DOHH2 (cell line): Measurements from ENCODE around the gene RNU2-1.
"Not testable (repeated sequence)": the region's sequence is repeated elsewhere in the genome, so short reads cannot be mapped to it uniquely, and the experiment has no call there.

ENCODE experiments used
- H3F3A ChIP-seq: fragments of 200-600 bp; sonication (generic), shearing (Covaris generic); 2 replicates; pipeline ENCODE4 v1.6.0; 2016; ENCODE audit warnings: antibody characterized with exemption, mild to moderate bottlenecking; ENCODE audit not compliant: control insufficient read depth, insufficient read depth
- H3K27ac ChIP-seq: fragments of 200-600 bp; sonication (generic); 2 replicates; pipeline ENCODE4 v1.5.1; 2014; ENCODE audit warnings: low read depth, mild to moderate bottlenecking, low read length, moderate library complexity
- H3K27me3 ChIP-seq: fragments of 200-600 bp; sonication (generic); 2 replicates; pipeline ENCODE4 v1.6.1; 2014; ENCODE audit warnings: mild to moderate bottlenecking, low read length, mixed read lengths; ENCODE audit not compliant: control insufficient read depth
- H3K36me3 ChIP-seq: fragments of 200-600 bp; sonication (generic); 2 replicates; pipeline ENCODE4 v1.6.1; 2014; ENCODE audit warnings: mild to moderate bottlenecking, low read length, moderate library complexity, mixed read lengths; ENCODE audit not compliant: control insufficient read depth
- H3K4me1 ChIP-seq: fragments of 200-600 bp; sonication (generic); 2 replicates; pipeline ENCODE4 v1.6.1; 2014; ENCODE audit warnings: mild to moderate bottlenecking, low read length, mixed read lengths; ENCODE audit not compliant: control insufficient read depth
- H3K4me2 ChIP-seq: fragments of 200-600 bp; sonication (generic); 2 replicates; pipeline ENCODE4 v1.6.0; 2014; ENCODE audit warnings: mild to moderate bottlenecking, low read length, moderate library complexity
- H3K4me3 ChIP-seq: fragments of 200-600 bp; sonication (generic); 2 replicates; pipeline ENCODE4 v1.5.1; 2014; ENCODE audit warnings: mild to moderate bottlenecking, low read length, mixed read lengths
- H3K79me2 ChIP-seq: fragments of 200-600 bp; sonication (generic); 2 replicates; pipeline ENCODE4 v1.6.1; 2014; ENCODE audit warnings: mild to moderate bottlenecking, low read length, mixed read lengths; ENCODE audit not compliant: control insufficient read depth
- H3K9me2 ChIP-seq: fragments of 200-600 bp; sonication (generic); replicated peaks from 2 replicates; pipeline ENCODE4 v1.6.1; 2014; ENCODE audit warnings: mild to moderate bottlenecking, low read length, mixed read lengths; ENCODE audit not compliant: control insufficient read depth
- H3K9me3 ChIP-seq: fragments of 200-600 bp; sonication (generic); 2 replicates; pipeline ENCODE4 v1.6.1; 2014; ENCODE audit warnings: antibody characterized with exemption, low read length, mixed read lengths; ENCODE audit not compliant: control insufficient read depth, insufficient read depth
- H4K20me1 ChIP-seq: fragments of 200-600 bp; sonication (generic); 2 replicates; pipeline ENCODE4 v1.6.0; 2014; ENCODE audit warnings: low read depth, mild to moderate bottlenecking, antibody characterized with exemption, low read length, moderate library complexity; ENCODE audit not compliant: control insufficient read depth, insufficient read depth

RNU2-1 gene

GRCh38 chr17:43233877-43234276 is at the start of gene RNU2-1:
Gene RNU2-1 (minus strand): TSS chr17:43233977.
- H3K9me3 ChIP-seq, H3K27ac ChIP-seq, H3K36me3 ChIP-seq: not testable (repeated sequence)

DNA sequence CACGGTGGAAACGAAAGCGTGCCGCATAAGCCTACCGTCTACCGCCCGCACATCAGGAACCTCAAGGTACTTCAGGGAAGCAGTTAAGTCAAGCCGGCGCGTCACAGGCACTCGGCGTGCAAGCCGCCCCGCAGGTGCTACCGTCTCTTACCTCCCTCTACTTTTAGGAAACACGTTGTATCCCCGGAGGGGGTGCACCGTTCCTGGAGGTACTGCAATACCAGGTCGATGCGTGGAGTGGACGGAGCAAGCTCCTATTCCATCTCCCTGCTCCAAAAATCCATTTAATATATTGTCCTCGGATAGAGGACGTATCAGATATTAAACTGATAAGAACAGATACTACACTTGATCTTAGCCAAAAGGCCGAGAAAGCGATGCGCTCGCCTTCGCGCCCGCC is 39.1 kb upstream of the RNU2-1 start:
- not testable (repeated sequence) for H3K4me3 ChIP-seq, H3K4me1 ChIP-seq, H3K27ac ChIP-seq, H3K27me3 ChIP-seq, H3F3A ChIP-seq, H3K36me3 ChIP-seq, H3K79me2 ChIP-seq, H3K4me2 ChIP-seq, H3K9me2 ChIP-seq, H3K9me3 ChIP-seq, H4K20me1 ChIP-seq

More at GRCh38 chr17:43233877-43234276, at the start of gene RNU2-1:
- not testable (repeated sequence) for H3K4me3 ChIP-seq, H3K4me2 ChIP-seq, H3K79me2 ChIP-seq, H3K4me1 ChIP-seq, H3K27me3 ChIP-seq, H3F3A ChIP-seq, H4K20me1 ChIP-seq, H3K9me2 ChIP-seq

DNA sequence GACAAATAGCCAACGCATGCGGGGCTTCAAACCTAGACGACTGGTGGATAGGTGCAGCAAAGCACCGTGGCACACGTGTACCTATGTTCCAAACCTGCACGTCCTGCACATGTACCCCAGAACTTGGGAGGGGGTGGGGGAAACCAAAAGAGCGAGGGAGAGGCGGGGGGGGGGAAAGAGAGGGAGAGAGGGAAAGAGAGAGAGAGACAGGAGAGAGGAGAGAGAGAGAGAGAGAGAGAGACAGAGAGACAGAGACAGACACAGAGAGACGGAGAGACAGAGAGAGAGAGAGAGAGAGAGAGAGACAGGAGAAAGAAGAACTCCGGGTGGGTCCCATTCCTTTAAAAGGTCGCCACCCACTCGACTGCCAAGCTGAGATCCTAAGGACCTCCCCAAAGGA is 38.7 kb upstream of the RNU2-1 start:
- not testable (repeated sequence) for H3K9me2 ChIP-seq, H3K4me1 ChIP-seq, H3K27me3 ChIP-seq, H3K4me3 ChIP-seq, H3K27ac ChIP-seq, H3F3A ChIP-seq, H3K79me2 ChIP-seq, H3K4me2 ChIP-seq, H4K20me1 ChIP-seq, H3K36me3 ChIP-seq, H3K9me3 ChIP-seq

GRCh38 chr17:43270552-43271504 is 37.1 kb upstream of the RNU2-1 start:
- not testable (repeated sequence) for H3K4me3 ChIP-seq, H3F3A ChIP-seq, H3K36me3 ChIP-seq, H3K9me3 ChIP-seq, H3K4me2 ChIP-seq, H4K20me1 ChIP-seq, H3K27ac ChIP-seq, H3K9me2 ChIP-seq, H3K27me3 ChIP-seq, H3K79me2 ChIP-seq, H3K4me1 ChIP-seq

- H3K79me2 ChIP-seq, H4K20me1 ChIP-seq, H3K4me2 ChIP-seq, H3K9me2 ChIP-seq, H3K27ac ChIP-seq, H3K27me3 ChIP-seq, H3K4me1 ChIP-seq, H3K9me3 ChIP-seq, H3K36me3 ChIP-seq, H3K4me3 ChIP-seq, H3F3A ChIP-seq: not testable (repeated sequence)
Observed at GRCh38 chr17:43246456-43246855, 12.7 kb upstream of the RNU2-1 start.

DNA sequence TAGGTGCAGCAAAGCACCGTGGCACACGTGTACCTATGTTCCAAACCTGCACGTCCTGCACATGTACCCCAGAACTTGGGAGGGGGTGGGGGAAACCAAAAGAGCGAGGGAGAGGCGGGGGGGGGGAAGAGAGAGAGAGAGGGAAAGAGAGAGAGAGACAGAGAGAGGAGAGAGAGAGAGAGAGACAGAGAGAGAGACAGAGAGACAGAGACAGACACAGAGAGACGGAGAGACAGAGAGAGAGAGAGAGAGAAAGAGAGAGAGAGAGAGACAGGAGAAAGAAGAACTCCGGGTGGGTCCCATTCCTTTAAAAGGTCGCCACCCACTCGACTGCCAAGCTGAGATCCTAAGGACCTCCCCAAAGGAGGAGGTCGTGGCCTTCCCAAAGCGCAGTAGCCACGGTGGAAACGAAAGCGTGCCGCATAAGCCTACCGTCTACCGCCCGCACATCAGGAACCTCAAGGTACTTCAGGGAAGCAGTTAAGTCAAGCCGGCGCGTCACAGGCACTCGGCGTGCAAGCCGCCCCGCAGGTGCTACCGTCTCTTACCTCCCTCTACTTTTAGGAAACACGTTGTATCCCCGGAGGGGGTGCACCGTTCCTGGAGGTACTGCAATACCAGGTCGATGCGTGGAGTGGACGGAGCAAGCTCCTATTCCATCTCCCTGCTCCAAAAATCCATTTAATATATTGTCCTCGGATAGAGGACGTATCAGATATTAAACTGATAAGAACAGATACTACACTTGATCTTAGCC is 7.0 kb upstream of the RNU2-1 start:
- H3F3A ChIP-seq, H4K20me1 ChIP-seq, H3K36me3 ChIP-seq, H3K27ac ChIP-seq, H3K9me3 ChIP-seq, H3K4me2 ChIP-seq, H3K4me1 ChIP-seq, H3K9me2 ChIP-seq, H3K79me2 ChIP-seq, H3K27me3 ChIP-seq, H3K4me3 ChIP-seq: not testable (repeated sequence)

- H3K4me2 ChIP-seq, H4K20me1 ChIP-seq, H3F3A ChIP-seq, H3K27me3 ChIP-seq, H3K27ac ChIP-seq, H3K79me2 ChIP-seq, H3K4me1 ChIP-seq, H3K36me3 ChIP-seq, H3K4me3 ChIP-seq, H3K9me3 ChIP-seq, H3K9me2 ChIP-seq: not testable (repeated sequence)
Observed at GRCh38 chr17:43239597-43239996, 5.8 kb upstream of the RNU2-1 start.

- not testable (repeated sequence) for H3F3A ChIP-seq, H3K9me2 ChIP-seq, H3K27ac ChIP-seq, H4K20me1 ChIP-seq, H3K36me3 ChIP-seq, H3K9me3 ChIP-seq, H3K4me2 ChIP-seq, H3K4me1 ChIP-seq, H3K79me2 ChIP-seq, H3K27me3 ChIP-seq, H3K4me3 ChIP-seq
Observed at GRCh38 chr17:43233263-43233662, 514 bp downstream of the RNU2-1 start.
